Measurements from ENCODE around the gene CROCC.

DNA sequence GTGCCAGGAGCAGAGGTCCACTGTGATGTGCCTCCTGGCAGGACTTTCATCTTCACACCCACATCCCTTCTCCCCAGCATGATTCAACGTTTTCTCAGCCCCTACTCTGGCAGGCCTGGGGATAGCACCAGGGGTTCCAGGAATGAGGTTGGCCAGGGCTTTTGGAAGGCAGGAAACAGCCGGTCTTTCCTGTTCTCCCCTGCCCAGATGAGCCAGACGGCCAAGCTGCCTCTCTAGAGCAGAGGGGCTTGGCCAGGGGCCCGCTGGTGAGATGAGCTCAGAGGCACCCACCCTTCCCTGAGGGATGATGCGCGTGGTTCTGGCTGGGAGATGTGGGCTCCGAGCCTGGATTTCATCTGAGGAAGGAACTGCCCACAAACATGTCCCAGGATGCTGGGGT is 63.0 kb downstream of the CROCC start:
- no peak for TF ChIP-seq CTCF (conservative IDR thresholded peaks at IDR 0.05; ENCODE audit: low read depth, low read length)
- TF ChIP-seq EZH2 (IDR thresholded peaks at IDR 0.05; ENCODE audit: borderline replicate concordance, low read depth, low read length, poor library complexity, severe bottlenecking) = no peak
